Lower lobe of right lung (tissue), 2 donors: ENCODE results near the gene NDRG2. TPM values are rescaled to one million over a fixed set of nuclear protein-coding genes. Genes with fewer than 3 reads are reported as not detected.
"Not testable (repeated sequence)": the region's sequence is repeated elsewhere in the genome, so short reads cannot be mapped to it uniquely, and the experiment has no call there.

Source experiments
- ATAC-seq, 2 donors: fragments of 200-7000 bp; cut with Tn5 transposase; one replicate each; pipeline ENCODE4 v1.9.1; 2020 to 2022; ENCODE audit warnings: mild to moderate bottlenecking in 2 of 2, moderate library complexity in 2 of 2
- DNase-seq: peaks from one replicate; pipeline ENCODE4 v3.0.0-alpha.2; 2020
- H3K27ac ChIP-seq: fragments of 200-600 bp; one replicate; pipeline ENCODE4 v1.8.0; 2022
- H3K27me3 ChIP-seq: fragments of 200-600 bp; one replicate; pipeline ENCODE4 v1.8.0; 2022; ENCODE audit warnings: low read depth
- H3K36me3 ChIP-seq: fragments of 200-600 bp; one replicate; pipeline ENCODE4 v1.8.0; 2022; ENCODE audit warnings: mild to moderate bottlenecking
- H3K4me1 ChIP-seq: fragments of 200-600 bp; one replicate; pipeline ENCODE4 v1.8.0; 2022
- H3K4me3 ChIP-seq: fragments of 200-600 bp; one replicate; pipeline ENCODE4 v1.8.0; 2022; ENCODE audit warnings: mild to moderate bottlenecking
- H3K9me3 ChIP-seq: fragments of 200-600 bp; one replicate; pipeline ENCODE4 v1.8.0; 2022
- CTCF ChIP-seq: fragments of 200-600 bp; IDR thresholded peaks from one replicate; pipeline ENCODE4 v1.8.0; 2022; ENCODE audit warnings: antibody characterized with exemption, mild to moderate bottlenecking
- intact Hi-C: fragments of 100-400 bp; cut with DNase I; formaldehyde crosslinking; loops from one replicate; pipeline ENCODE4 v1.11.0; 2022
- total RNA-seq: library from RNA; stranded (reverse); fragmentation: NEBNext Ultra II Directional; extraction: Animal tissue kit (Norgen Biotek cat#: 25700); gene quantifications from one replicate; pipeline ENCODE4 v1.2.1, GENCODE V29; 2021
- donor health status: DM: no; HTN: yes; CAD: no; lungs with severe emphysema.

Gene NDRG2
- total RNA-seq, 1 donor from 2014 or later, result 92.7 TPM

GRCh38 chr14:21017528-21018245 lies 7.2 kb downstream of the NDRG2 start:
- TF ChIP-seq CTCF, result no peak
- ATAC-seq (no peak), DNase-seq (no peak)
- Histone ChIP-seq H3K4me1 (peaks cover 22% of the 10 kb centered on the region), H3K27me3 (no peaks in the 10 kb centered on the region), H3K27ac (no peak overlapping the region), H3K36me3 (peaks cover 55% of the 10 kb centered on the region), H3K4me3 (no peak overlapping the region), H3K9me3 (no peaks in the 10 kb centered on the region)
- intact Hi-C loops, result no loop called here

GRCh38 chr14:21016413-21017190 lies 8.3 kb downstream of the NDRG2 start:
- DNase-seq, result no peak
- intact Hi-C loops, result no loop called here
- H3K27ac ChIP-seq, result no peak overlapping the region
- peaks cover 48% of the 10 kb centered on the region for H3K36me3 ChIP-seq
- H3K4me1 ChIP-seq, result peaks cover 16% of the 10 kb centered on the region
- no peak overlapping the region for H3K4me3 ChIP-seq
- H3K27me3 ChIP-seq, result no peaks in the 10 kb centered on the region
- TF ChIP-seq CTCF, result no peak
- ATAC-seq, result no peak
- H3K9me3 ChIP-seq, result no peaks in the 10 kb centered on the region

- Histone ChIP-seq H3K27ac (no peak overlapping the region), H3K4me3 (no peak overlapping the region), H3K4me1 (peaks cover 10% of the 10 kb centered on the region), H3K9me3 (no peaks in the 10 kb centered on the region), H3K27me3 (no peaks in the 10 kb centered on the region), H3K36me3 (peaks cover 35% of the 10 kb centered on the region)
- DNase-seq, result no peak
- intact Hi-C loops, result no loop called here
- peak; percentile 28 to 40 for ATAC-seq
- no peak for TF ChIP-seq CTCF
Observed at GRCh38 chr14:21015312-21015711, 9.5 kb downstream of the NDRG2 start.

- Histone ChIP-seq H3K4me3 (no peak overlapping the region), H3K27me3 (no peaks in the 10 kb centered on the region), H3K4me1 (peaks cover 10% of the 10 kb centered on the region), H3K27ac (no peak overlapping the region), H3K36me3 (peaks cover 30% of the 10 kb centered on the region), H3K9me3 (no peaks in the 10 kb centered on the region)
- DNase-seq (peak; percentile 70), ATAC-seq (peak; percentile 90)
- TF ChIP-seq CTCF, result peak; percentile 93
- intact Hi-C loops, result no loop called here
Observed at GRCh38 chr14:21014761-21015190, 10.1 kb downstream of the NDRG2 start.

- intact Hi-C loops, result no loop called here
- no peak overlapping the region for H3K27ac ChIP-seq
- no peak for ATAC-seq
- H3K9me3 ChIP-seq, result no peaks in the 10 kb centered on the region
- H3K27me3 ChIP-seq, result no peaks in the 10 kb centered on the region
- H3K4me3 ChIP-seq, result no peak overlapping the region
- H3K4me1 ChIP-seq, result peaks cover 6% of the 10 kb centered on the region
- no peak for DNase-seq
- TF ChIP-seq CTCF, result no peak
- no peaks in the 10 kb centered on the region for H3K36me3 ChIP-seq
Observed at GRCh38 chr14:21011136-21011535, 13.7 kb downstream of the NDRG2 start.

GRCh38 chr14:21009721-21010120 lies 15.1 kb downstream of the NDRG2 start:
- intact Hi-C loops, result not testable (repeated sequence)

More at GRCh38 chr14:21009721-21010120, 15.1 kb downstream of the NDRG2 start:
- not testable (repeated sequence) for H3K4me1 ChIP-seq, H3K9me3 ChIP-seq, H3K4me3 ChIP-seq, H3K27ac ChIP-seq, H3K27me3 ChIP-seq, ATAC-seq, H3K36me3 ChIP-seq, DNase-seq
